Measurements from ENCODE around the gene IDH3B. TPM values are rescaled to one million over a fixed set of nuclear protein-coding genes. Genes with fewer than 3 reads are reported as not detected.

The IDH3B gene
- total and polyA plus RNA-seq, 8 donors, result 27.3 to 83.3 (median 34.8) TPM

- H3K27me3 ChIP-seq, result no peaks in the 10 kb centered on the region
- ATAC-seq, result no peak
Observed at GRCh38 chr20:2673453-2673852, 9.4 kb upstream of the IDH3B start.

GRCh38 chr20:2672446-2672845, 8.4 kb upstream of the IDH3B start:
- H3K27me3 ChIP-seq, result no peaks in the 10 kb centered on the region
- intact Hi-C loops (cut with DNase I), result no loop called here
- no peak for ATAC-seq
- no peaks in the 10 kb centered on the region for H3K36me3 ChIP-seq
- no peak overlapping the region for H3K4me3 ChIP-seq
- no peak for FAIRE-seq
- TF ChIP-seq CTCF (IDR thresholded peaks at IDR 0.05), result no peak
- 49 to 50% methylated on average over 3 of the region's 3 CpGs for WGBS, 2 donors
- DNase-seq, result no peak
- no peak overlapping the region for H3K27ac ChIP-seq
- H3K4me1 ChIP-seq, result no peaks in the 10 kb centered on the region
- no peaks in the 10 kb centered on the region for H3K9me3 ChIP-seq

More at GRCh38 chr20:2673453-2673852, 9.4 kb upstream of the IDH3B start:
- Histone ChIP-seq H3K4me3 (no peak overlapping the region), H3K27ac (no peak overlapping the region), H3K36me3 (no peaks in the 10 kb centered on the region), H3K9me3 (no peaks in the 10 kb centered on the region), H3K4me1 (no peaks in the 10 kb centered on the region)
- FAIRE-seq (no peak), DNase-seq (no peak)
- WGBS, 2 donors, result 67 to 72% methylated on average over 4 of the region's 4 CpGs
- intact Hi-C loops (cut with DNase I), result no loop called here
- TF ChIP-seq CTCF (IDR thresholded peaks at IDR 0.05), result no peak

GRCh38 chr20:2671977-2672376, 8.0 kb upstream of the IDH3B start:
- TF ChIP-seq CTCF (IDR thresholded peaks at IDR 0.05), result no peak
- Histone ChIP-seq H3K9me3 (no peaks in the 10 kb centered on the region), H3K4me3 (no peak overlapping the region), H3K27ac (no peak overlapping the region), H3K27me3 (no peaks in the 10 kb centered on the region), H3K36me3 (no peaks in the 10 kb centered on the region), H3K4me1 (no peaks in the 10 kb centered on the region)
- FAIRE-seq (no peak), DNase-seq (no peak), ATAC-seq (no peak)
- intact Hi-C loops (cut with DNase I), result no loop called here
- WGBS, 2 donors, result 13 to 21% methylated on average over 4 of the region's 4 CpGs

- H3K4me3 ChIP-seq, result peak overlapping the region; percentile 95 to 99 (median 96)
- 3 to 8% methylated on average over 13 of the region's 13 CpGs for WGBS, 2 donors
- peak overlapping the region in 3 of 4 donors; percentile 61 to 88 (median 79) for H3K27ac ChIP-seq
- peaks cover 0 to 5% (median 0%) of the 10 kb centered on the region in 3 donors for H3K4me1 ChIP-seq
- H3K9me3 ChIP-seq, result no peaks in the 10 kb centered on the region
- DNase-seq (no peak), ATAC-seq (peak in 2 of 4 donors; percentile 3 to 9), FAIRE-seq (no peak)
- intact Hi-C loops (cut with DNase I), result no loop called here
- H3K27me3 ChIP-seq, result no peaks in the 10 kb centered on the region
- peaks cover 0 to 30% (median 0%) of the 10 kb centered on the region in 3 donors for H3K36me3 ChIP-seq
- no peak for TF ChIP-seq CTCF (IDR thresholded peaks at IDR 0.05)
Observed at GRCh38 chr20:2663364-2663886, 591 bp downstream of the IDH3B start.

GRCh38 chr20:2659547-2659946, 4.5 kb downstream of the IDH3B start:
- no peaks in the 10 kb centered on the region for H3K9me3 ChIP-seq
- no peak overlapping the region for H3K27ac ChIP-seq
- H3K4me3 ChIP-seq, result no peak overlapping the region
- intact Hi-C loops (cut with DNase I), result no loop called here
- WGBS, 2 donors, result 88 to 90% methylated on average over 10 of the region's 10 CpGs
- no peaks in the 10 kb centered on the region for H3K27me3 ChIP-seq
- H3K36me3 ChIP-seq, result peaks cover 7 to 68% (median 19%) of the 10 kb centered on the region in 3 donors
- DNase-seq (no peak), ATAC-seq (no peak), FAIRE-seq (no peak)
- TF ChIP-seq CTCF (IDR thresholded peaks at IDR 0.05), result no peak
- peaks cover 0 to 6% (median 0%) of the 10 kb centered on the region in 3 donors for H3K4me1 ChIP-seq
